Stomach smooth muscle (tissue), 2 donors: Measurements from ENCODE around the gene EPHX1.
"Not testable (repeated sequence)": the region's sequence is repeated elsewhere in the genome, so short reads cannot be mapped to it uniquely, and the experiment has no call there.

Source experiments
- H3K27ac ChIP-seq: one replicate; pipeline ENCODE4 v1.7.0; 2013; ENCODE audit warnings: mild to moderate bottlenecking, low read length, inconsistent platforms
- H3K27me3 ChIP-seq, 2 donors: one replicate each; pipeline ENCODE4 v1.7.0; 2013; ENCODE audit warnings: low read length in 2 of 2; ENCODE audit not compliant: insufficient read depth in 2 of 2, control insufficient read depth in 1 of 2
- H3K36me3 ChIP-seq, 2 donors: one replicate each; pipeline ENCODE4 v1.7.0; 2013; ENCODE audit warnings: low read length in 2 of 2; ENCODE audit not compliant: control insufficient read depth in 2 of 2, insufficient read depth in 2 of 2
- H3K4me1 ChIP-seq: one replicate; pipeline ENCODE4 v1.7.0; 2013; ENCODE audit warnings: low read length; ENCODE audit not compliant: control insufficient read depth, insufficient read depth
- H3K4me3 ChIP-seq, 2 donors: one replicate each; pipeline ENCODE4 v1.7.0; 2013; ENCODE audit warnings: low read length in 2 of 2
- H3K9ac ChIP-seq, 2 donors: one replicate each; pipeline ENCODE4 v1.7.0; 2013; ENCODE audit warnings: low read length in 2 of 2, mild to moderate bottlenecking in 1 of 2
- H3K9me3 ChIP-seq, 2 donors: one replicate each; pipeline ENCODE4 v1.7.0; 2013; ENCODE audit warnings: low read length in 2 of 2; ENCODE audit not compliant: control insufficient read depth in 2 of 2
- donor health status: healthy.
- donor health status: Pancreatic carcinoma.

The EPHX1 gene

DNA sequence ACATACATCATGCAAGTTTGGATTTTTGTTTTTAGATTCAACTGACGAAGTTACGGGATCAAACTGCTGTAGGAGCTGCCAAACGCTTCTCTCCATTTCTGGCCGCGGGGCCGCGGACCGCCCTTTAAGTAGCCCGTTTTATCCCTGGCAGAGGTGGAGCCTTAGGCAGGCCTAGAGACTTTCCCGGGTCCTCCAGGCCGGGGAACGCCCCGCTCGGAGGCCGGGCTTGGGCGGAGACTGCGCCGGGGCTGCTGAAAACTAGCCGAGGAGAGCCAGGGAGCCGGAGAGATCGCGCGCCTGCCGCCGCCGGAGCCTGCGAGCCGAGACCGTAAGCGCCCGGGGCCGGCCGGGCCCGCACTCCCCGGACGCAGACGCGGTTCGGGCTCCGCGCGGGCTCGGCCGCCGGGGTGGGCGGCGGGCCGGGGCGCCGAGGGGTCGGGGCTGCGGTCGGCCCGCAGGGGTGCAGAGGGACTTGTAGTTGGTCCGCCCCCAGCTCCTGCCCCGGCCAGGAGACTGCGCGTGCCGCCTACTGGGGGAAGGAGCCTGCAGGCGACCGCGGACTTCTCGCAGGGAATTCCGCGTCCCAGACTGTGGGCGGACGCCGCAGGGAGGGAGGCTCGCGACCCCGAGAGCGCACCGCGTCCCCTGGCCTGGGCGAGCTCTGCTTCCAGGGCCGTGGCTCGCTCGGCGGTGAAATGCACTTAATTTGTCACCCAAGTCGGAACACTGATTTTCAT lies at the start of gene EPHX1:
EPHX1 (plus strand) TSS at position 283 of the 737 bp plus-strand sequence. CDS start 18,606 bp downstream, outside the sequence.
- no peaks in the 10 kb centered on the region for H3K27me3 ChIP-seq
- peaks cover 44% of the 10 kb centered on the region for H3K4me1 ChIP-seq
- peak within 1 kb of the TSS; percentile 23 to 72 for H3K9ac ChIP-seq
- peak within 1 kb of the TSS; percentile 74 for H3K27ac ChIP-seq
- H3K9me3 ChIP-seq = no peaks in the 10 kb centered on the region
- H3K36me3 ChIP-seq = no peaks in the 10 kb centered on the region
- peak within 1 kb of the TSS; percentile 64 to 83 for H3K4me3 ChIP-seq

DNA sequence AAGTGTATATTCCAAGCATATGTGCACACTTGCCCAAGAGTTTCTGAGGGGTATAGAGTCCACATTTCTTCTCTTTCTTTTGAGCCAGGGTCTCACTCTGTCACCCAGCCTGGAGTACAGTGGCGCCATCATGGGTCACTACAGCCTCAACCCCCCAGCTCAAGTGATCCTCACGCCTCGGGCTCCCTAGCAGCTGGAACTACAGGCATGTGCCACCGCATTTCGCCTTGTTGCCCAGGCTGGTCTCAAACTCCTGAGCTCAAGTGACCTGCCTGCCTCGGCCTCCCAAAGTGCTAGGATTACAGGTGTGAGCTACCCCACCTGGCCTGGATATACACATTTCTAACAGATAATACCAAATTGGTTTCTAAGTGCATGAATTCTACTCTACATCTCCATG lies 49.4 kb upstream of the EPHX1 start:
- H3K27ac ChIP-seq = no peak overlapping the region
- H3K9me3 ChIP-seq = no peaks in the 10 kb centered on the region
- peaks cover 33% of the 10 kb centered on the region for H3K4me1 ChIP-seq
- H3K36me3 ChIP-seq = no peaks in the 10 kb centered on the region
- H3K9ac ChIP-seq = no peak overlapping the region
- H3K27me3 ChIP-seq = no peaks in the 10 kb centered on the region
- H3K4me3 ChIP-seq = no peak overlapping the region

DNA sequence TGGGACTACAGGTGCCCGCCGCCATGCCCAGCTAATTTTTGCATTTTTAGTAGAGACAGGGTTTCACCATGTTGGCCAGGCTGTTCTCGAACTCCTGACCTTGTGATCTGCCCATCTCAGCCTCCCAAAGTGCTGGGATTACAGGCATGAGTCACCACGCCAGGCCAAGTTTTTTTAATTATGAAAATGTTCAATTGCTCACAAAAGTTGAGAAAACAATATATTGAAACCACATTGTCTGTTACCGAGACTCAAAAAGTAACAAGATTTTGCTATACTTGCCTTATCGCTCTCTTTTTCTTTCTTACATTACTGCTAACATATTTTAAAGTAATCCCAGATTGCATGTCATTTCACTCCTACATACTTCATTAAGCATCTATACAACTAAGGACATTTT lies 48.5 kb upstream of the EPHX1 start:
- H3K36me3 ChIP-seq, H3K9ac ChIP-seq, H3K27ac ChIP-seq, H3K9me3 ChIP-seq, H3K4me3 ChIP-seq, H3K27me3 ChIP-seq: not testable (repeated sequence)
- H3K4me1 ChIP-seq = peaks cover 30% of the 10 kb centered on the region

DNA sequence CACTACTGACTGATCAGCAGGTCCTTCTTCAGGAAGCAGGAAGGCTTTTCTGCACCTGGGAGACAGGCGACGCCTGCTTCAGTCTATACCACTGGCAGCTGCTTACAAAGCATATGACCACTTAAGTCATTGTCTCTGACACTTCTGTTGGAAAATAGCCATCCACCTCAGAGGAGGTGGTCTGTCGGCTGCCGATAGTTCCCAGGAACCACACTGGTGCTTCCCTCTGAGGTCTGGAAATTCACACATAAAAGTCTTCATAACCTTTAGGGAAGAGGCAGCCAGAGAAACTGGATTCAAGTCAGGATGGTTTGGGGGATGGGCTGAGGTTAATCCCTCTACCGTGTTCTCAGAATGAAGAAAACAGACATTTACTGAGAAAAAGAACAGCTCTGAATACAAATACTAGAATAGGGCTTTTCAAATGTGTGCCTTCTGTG lies 47.9 kb upstream of the EPHX1 start:
- no peaks in the 10 kb centered on the region for H3K9me3 ChIP-seq
- H3K36me3 ChIP-seq = no peaks in the 10 kb centered on the region
- no peak overlapping the region for H3K9ac ChIP-seq
- H3K27ac ChIP-seq = peak overlapping the region; percentile 58
- peaks cover 37% of the 10 kb centered on the region for H3K4me1 ChIP-seq
- H3K4me3 ChIP-seq = no peak overlapping the region
- no peaks in the 10 kb centered on the region for H3K27me3 ChIP-seq

DNA sequence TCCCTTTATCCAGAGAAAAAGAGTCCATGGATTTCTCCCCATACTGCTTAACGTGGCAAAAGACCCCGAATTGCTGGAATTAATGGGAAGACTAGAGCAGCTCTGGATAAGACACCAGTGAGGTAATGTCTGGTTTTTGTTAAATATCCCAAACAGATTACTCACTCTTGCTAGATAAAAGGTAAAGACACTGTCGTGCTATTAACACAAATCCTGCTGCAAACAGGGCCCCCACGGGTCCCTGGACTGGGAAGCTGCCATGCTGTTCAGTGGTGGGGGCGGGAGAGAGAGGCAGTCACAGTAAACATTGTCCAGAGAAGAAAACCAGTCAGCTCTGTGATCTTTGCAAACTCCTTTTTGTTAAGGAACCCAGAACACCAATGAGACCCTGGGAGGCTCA lies 47.5 kb upstream of the EPHX1 start:
- no peak overlapping the region for H3K9ac ChIP-seq
- peaks cover 41% of the 10 kb centered on the region for H3K4me1 ChIP-seq
- no peaks in the 10 kb centered on the region for H3K27me3 ChIP-seq
- H3K36me3 ChIP-seq = no peaks in the 10 kb centered on the region
- H3K4me3 ChIP-seq = peak overlapping the region in 1 of 2 donors; percentile 8
- H3K9me3 ChIP-seq = no peaks in the 10 kb centered on the region
- peak overlapping the region; percentile 58 for H3K27ac ChIP-seq

DNA sequence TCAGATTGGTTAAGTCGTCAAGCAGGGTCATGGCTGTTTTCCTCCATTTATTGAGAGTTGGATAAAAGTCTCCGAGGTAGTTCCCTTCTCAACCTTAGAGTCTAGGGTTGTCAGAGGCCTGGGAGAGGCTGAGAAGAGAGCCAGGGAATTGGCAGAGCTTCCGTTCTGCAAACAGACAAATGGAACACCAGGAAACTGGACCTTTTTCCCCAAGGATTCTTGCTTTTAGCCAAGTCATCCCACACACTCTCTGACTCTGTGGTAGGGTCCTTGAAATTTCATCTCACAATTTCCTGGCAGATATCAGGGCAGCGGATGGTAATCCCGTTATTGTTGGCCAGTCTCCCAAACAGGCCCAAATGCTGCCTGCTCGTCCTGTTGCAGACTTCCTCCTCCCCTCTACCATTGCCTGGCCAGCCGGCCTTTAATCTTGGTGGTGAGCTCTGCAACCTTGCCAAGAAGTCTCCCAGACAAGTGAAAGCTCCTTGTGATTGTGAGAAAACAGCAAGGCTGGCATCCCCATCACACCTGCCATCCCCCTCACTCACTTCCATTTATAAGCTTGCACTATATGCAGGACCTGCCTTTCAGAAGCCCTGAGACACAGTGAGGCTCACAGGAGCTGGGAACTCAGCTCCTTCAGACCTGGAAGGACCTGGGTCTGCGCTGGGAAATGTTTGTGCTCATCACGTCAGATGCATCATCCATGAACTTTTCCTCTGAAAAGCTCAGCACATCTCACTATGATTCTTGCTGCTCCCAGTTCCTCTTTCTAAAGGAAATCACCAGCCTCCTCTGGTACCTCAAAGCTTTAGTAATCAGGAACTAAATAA lies 46.0 kb upstream of the EPHX1 start:
- peaks cover 55% of the 10 kb centered on the region for H3K4me1 ChIP-seq

DNA sequence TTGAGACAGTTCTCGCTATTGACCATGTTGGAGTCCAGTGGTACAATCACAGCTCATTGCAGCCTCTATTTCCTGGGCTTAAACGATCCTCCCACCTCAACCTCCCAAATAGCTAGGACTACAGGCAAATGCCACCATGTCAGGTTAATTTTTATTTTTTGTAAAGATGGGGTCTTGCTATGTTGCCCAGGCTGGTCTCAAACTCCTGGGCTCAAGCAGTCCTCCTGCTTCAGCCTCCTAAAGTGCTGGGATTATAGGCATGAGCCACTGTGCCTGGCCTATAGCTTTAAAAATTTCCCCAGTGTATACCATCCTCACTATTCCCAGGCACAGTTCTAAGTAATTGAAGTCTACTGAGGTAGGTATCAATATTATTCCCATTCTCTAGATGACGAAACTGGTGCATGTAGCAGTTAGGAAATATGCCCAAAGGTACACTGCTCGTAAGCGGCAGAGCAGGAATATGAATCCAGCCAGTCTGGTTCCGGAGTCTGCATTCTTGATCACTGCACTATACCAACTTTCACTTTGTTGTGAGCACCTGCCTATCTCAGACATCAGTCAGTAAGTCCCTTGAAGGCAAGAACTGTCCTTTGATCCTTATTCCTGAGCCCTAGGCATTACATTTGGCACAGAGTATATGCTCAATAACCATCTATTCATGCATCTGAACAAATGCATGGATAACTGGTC lies 43.8 kb upstream of the EPHX1 start:
- H3K9ac ChIP-seq = peak overlapping the region in 1 of 2 donors; percentile 36
- no peaks in the 10 kb centered on the region for H3K36me3 ChIP-seq
- H3K4me3 ChIP-seq = peak overlapping the region in 1 of 2 donors; percentile 6
- H3K9me3 ChIP-seq = no peaks in the 10 kb centered on the region
- H3K27me3 ChIP-seq = no peaks in the 10 kb centered on the region
- peaks cover 72% of the 10 kb centered on the region for H3K4me1 ChIP-seq
- H3K27ac ChIP-seq = no peak overlapping the region

More for the DNA sequence above, 46.0 kb upstream of the EPHX1 start:
- Histone ChIP-seq H3K9me3 (no peaks in the 10 kb centered on the region), H3K27ac (peak overlapping the region; percentile 58), H3K27me3 (no peaks in the 10 kb centered on the region), H3K9ac (peak overlapping the region in 1 of 2 donors; percentile 42), H3K4me3 (no peak overlapping the region), H3K36me3 (no peaks in the 10 kb centered on the region)

DNA sequence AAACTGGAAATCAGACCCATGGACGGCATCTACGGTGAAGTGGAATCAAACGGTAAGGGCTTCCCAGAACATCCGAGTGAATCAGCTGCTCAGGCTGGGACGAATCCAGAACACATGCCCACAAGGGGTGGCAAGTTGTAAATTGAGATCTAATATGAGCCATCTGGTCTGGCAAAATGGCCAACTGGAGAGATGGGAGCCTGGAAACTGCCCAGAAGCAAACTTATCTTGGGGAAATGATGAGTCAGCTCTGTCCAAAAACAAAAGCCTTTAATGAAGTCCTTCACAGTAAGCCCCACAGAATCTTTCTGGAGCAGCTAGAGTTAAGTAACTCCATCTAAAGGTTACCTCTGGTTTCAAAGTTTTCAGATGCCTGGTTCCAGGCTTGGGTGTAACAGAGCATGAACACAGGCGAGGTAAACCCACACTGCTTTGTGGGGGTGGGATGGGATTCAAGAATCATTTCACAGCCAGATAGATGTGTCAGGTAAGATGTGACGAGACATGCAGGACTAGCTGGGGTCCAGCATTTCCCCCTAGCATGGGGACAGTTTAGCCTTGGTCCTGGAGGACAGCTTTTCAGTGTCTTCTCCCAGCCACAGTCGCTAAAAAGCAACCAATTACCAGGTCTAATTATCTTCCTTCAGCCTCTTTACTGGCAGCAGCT lies 42.8 kb upstream of the EPHX1 start:
- Histone ChIP-seq H3K27ac (peak overlapping the region; percentile 53), H3K4me1 (peaks cover 79% of the 10 kb centered on the region), H3K27me3 (no peaks in the 10 kb centered on the region), H3K9ac (peak overlapping the region in 1 of 2 donors; percentile 36), H3K4me3 (peak overlapping the region in 1 of 2 donors; percentile 29), H3K36me3 (no peaks in the 10 kb centered on the region), H3K9me3 (no peaks in the 10 kb centered on the region)

DNA sequence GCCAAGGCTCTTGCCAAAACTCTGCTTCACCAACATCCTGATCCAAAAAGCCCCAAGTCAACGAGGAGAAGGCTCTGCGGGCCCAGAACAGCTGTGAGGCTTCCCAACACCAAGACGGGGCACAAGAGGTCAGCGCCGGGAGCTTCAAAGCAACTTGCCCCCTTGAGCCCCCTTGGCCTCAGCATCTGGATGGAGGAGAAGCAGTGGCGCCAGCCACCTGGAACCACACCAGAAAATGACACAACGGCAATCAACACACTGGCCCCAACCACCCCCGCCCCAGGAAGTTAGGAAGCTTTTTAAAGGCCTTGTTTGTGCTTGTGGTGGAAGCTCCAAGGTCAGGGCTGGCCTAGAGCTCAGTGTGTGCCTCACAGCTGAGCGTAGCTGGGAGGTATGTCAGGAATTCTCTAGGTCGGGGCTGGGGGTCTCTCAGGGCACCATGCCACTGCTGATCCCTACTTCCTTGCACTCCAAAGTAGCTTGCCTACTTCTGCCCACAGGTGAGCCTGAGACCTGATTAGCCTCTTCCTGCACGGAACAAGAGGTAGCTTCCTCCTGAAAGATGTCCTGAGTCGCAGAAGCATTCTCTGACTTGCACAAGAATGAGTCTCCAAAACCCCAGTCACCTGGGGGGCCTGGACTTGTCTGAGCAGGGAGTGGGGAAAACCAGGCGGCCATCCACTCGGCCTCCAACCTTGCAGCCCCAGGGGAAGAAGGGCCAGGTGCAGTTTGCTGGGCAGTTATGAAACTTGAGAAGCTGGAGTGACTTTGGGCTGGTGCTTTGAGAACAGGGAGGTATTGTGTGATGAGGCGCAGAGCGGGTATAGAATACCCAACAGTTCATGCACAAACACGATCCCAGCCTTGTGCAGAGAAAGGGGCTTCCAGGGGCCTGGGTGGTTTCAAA lies 42.0 kb upstream of the EPHX1 start:
- Histone ChIP-seq H3K4me1 (peaks cover 79% of the 10 kb centered on the region), H3K9ac (no peak overlapping the region), H3K36me3 (no peaks in the 10 kb centered on the region), H3K9me3 (no peaks in the 10 kb centered on the region), H3K4me3 (peak overlapping the region in 1 of 2 donors; percentile 22), H3K27me3 (no peaks in the 10 kb centered on the region), H3K27ac (peak overlapping the region; percentile 53)
